Measurements from ENCODE around the gene KLHDC10.
"Not testable (repeated sequence)": the region's sequence is repeated elsewhere in the genome, so short reads cannot be mapped to it uniquely, and the experiment has no call there.

Gene KLHDC10

GRCh38 chr7:130112093-130112492 lies 41.8 kb downstream of the KLHDC10 start:
- TF ChIP-seq CTCF (IDR thresholded peaks at IDR 0.05; ENCODE audit: low read depth, low read length), result no peak
- in situ Hi-C loops (cut with HindIII; ENCODE audit: low sequenced_read_pairs), result no loop called here
- no peak for DNase-seq (ENCODE audit: low read depth, low spot score)

GRCh38 chr7:130112662-130113425 lies 42.5 kb downstream of the KLHDC10 start:
- in situ Hi-C loops (cut with HindIII; ENCODE audit: low sequenced_read_pairs), result no loop called here
- H3K4me3 ChIP-seq (ENCODE audit: low read depth, low read length), result no peak overlapping the region

More at GRCh38 chr7:130112093-130112492, 41.8 kb downstream of the KLHDC10 start:
- H3K4me3 ChIP-seq (ENCODE audit: low read depth, low read length), result no peak overlapping the region

GRCh38 chr7:130113426-130113805 lies 43.1 kb downstream of the KLHDC10 start:
- in situ Hi-C loops (cut with HindIII; ENCODE audit: low sequenced_read_pairs); DNase-seq (ENCODE audit: low read depth, low spot score); H3K4me3 ChIP-seq (ENCODE audit: low read depth, low read length): not testable (repeated sequence)

More at GRCh38 chr7:130112662-130113425, 42.5 kb downstream of the KLHDC10 start:
- DNase-seq (ENCODE audit: low read depth, low spot score), result no peak
- TF ChIP-seq CTCF (IDR thresholded peaks at IDR 0.05; ENCODE audit: low read depth, low read length), result no peak

- TF ChIP-seq CTCF (IDR thresholded peaks at IDR 0.05; ENCODE audit: low read depth, low read length), result no peak
- in situ Hi-C loops (cut with HindIII; ENCODE audit: low sequenced_read_pairs), result no loop called here
- no peak overlapping the region for H3K4me3 ChIP-seq (ENCODE audit: low read depth, low read length)
- DNase-seq (ENCODE audit: low read depth, low spot score), result no peak
Observed at GRCh38 chr7:130113887-130114286, 43.6 kb downstream of the KLHDC10 start.

GRCh38 chr7:130114374-130114773 lies 44.0 kb downstream of the KLHDC10 start:
- TF ChIP-seq CTCF (IDR thresholded peaks at IDR 0.05; ENCODE audit: low read depth, low read length), result no peak
- no peak overlapping the region for H3K4me3 ChIP-seq (ENCODE audit: low read depth, low read length)
- DNase-seq (ENCODE audit: low read depth, low spot score), result no peak
- in situ Hi-C loops (cut with HindIII; ENCODE audit: low sequenced_read_pairs), result no loop called here

GRCh38 chr7:130114776-130115175 lies 44.4 kb downstream of the KLHDC10 start:
- in situ Hi-C loops (cut with HindIII; ENCODE audit: low sequenced_read_pairs), result no loop called here
- DNase-seq (ENCODE audit: low read depth, low spot score), result no peak
- no peak for TF ChIP-seq CTCF (IDR thresholded peaks at IDR 0.05; ENCODE audit: low read depth, low read length)
- no peak overlapping the region for H3K4me3 ChIP-seq (ENCODE audit: low read depth, low read length)

- TF ChIP-seq CTCF (IDR thresholded peaks at IDR 0.05; ENCODE audit: low read depth, low read length), result no peak
- no peak for DNase-seq (ENCODE audit: low read depth, low spot score)
- in situ Hi-C loops (cut with HindIII; ENCODE audit: low sequenced_read_pairs), result no loop called here
- no peak overlapping the region for H3K4me3 ChIP-seq (ENCODE audit: low read depth, low read length)
Observed at GRCh38 chr7:130118294-130118693, 48.0 kb downstream of the KLHDC10 start.

All from astrocyte of the spinal cord (primary cell).